ENCODE results near the gene TMEM234. TPM values are rescaled to one million over a fixed set of nuclear protein-coding genes. Genes with fewer than 3 reads are reported as not detected.

Gene TMEM234
- total and polyA plus RNA-seq, 2 of the 13 experiments (the other 11 are each of a cell fraction or from before 2014, with no cell fraction given), result 6.1 to 9.0 TPM

- peak; percentile 36; the same call in 1 of the 2 replicates for TF ChIP-seq ZHX1 (CRISPR knock-in tag; IDR thresholded peaks at IDR 0.05; ENCODE audit: low read depth)
- peak; percentile 36; the same call in 1 of the 2 replicates for TF ChIP-seq TFDP1 (CRISPR knock-in tag; IDR thresholded peaks at IDR 0.05; ENCODE audit: borderline replicate concordance)
- TF ChIP-seq, protein P1, sequence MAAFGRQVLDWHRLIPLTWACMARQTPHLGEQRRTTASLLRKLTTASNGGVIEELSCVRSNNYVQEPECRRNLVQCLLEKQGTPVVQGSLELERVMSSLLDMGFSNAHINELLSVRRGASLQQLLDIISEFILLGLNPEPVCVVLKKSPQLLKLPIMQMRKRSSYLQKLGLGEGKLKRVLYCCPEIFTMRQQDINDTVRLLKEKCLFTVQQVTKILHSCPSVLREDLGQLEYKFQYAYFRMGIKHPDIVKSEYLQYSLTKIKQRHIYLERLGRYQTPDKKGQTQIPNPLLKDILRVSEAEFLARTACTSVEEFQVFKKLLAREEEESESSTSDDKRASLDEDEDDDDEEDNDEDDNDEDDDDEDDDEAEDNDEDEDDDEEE (CRISPR knock-in tag; IDR thresholded peaks at IDR 0.05), result no peak
- TF ChIP-seq YEATS4 (CRISPR knock-in tag; IDR thresholded peaks at IDR 0.05; ENCODE audit: borderline replicate concordance), result peak; percentile 70; the same call in 1 of the 2 replicates
- TF ChIP-seq ARNTL (CRISPR knock-in tag; IDR thresholded peaks at IDR 0.05), result peak; percentile 88
- TF ChIP-seq HNRNPK (IDR thresholded peaks at IDR 0.05; ENCODE audit: low read depth, low read length, poor library complexity, severe bottlenecking), result no peak
- no peak for TF ChIP-seq MXD4 (CRISPR knock-in tag; IDR thresholded peaks at IDR 0.05)
- no peak for TF ChIP-seq POLR2AphosphoS2 (IDR thresholded peaks at IDR 0.05; ENCODE audit: low read depth, low read length)
- peak; percentile 85 for TF ChIP-seq IRF2 (CRISPR knock-in tag; IDR thresholded peaks at IDR 0.05)
- no peak for TF ChIP-seq MAFK (conservative IDR thresholded peaks at IDR 0.05 in 1 of 2, IDR thresholded peaks at IDR 0.05 in 1 of 2; ENCODE audit: low read length in 2 of 2)
- no peak for TF ChIP-seq ZSCAN31 (CRISPR knock-in tag; IDR thresholded peaks at IDR 0.05; ENCODE audit: low read depth)
- TF ChIP-seq CHD2 (IDR thresholded peaks at IDR 0.05; ENCODE audit: low read depth, low read length), result peak; percentile 72; the same call in 1 of the 2 replicates
- peak; percentile 23; the same call in 1 of the 2 replicates for TF ChIP-seq KDM5A (IDR thresholded peaks at IDR 0.05; ENCODE audit: borderline replicate concordance, low read length)
- peak; percentile 22; the same call in 1 of the 2 replicates for TF ChIP-seq GATA4 (IDR thresholded peaks at IDR 0.05; ENCODE audit: borderline replicate concordance, low read depth)
- TF ChIP-seq KDM1A (CRISPR knock-in tag; IDR thresholded peaks at IDR 0.05), result no peak; the same call in 1 of the 2 replicates
- TF ChIP-seq BCL6 (CRISPR knock-in tag; IDR thresholded peaks at IDR 0.05), result peak; percentile 78
- no peak for TF ChIP-seq PAWR (CRISPR knock-in tag; IDR thresholded peaks at IDR 0.05; ENCODE audit: borderline replicate concordance)
- TF ChIP-seq TGIF2 (CRISPR knock-in tag; IDR thresholded peaks at IDR 0.05), result no peak
- peak; percentile 52 for TF ChIP-seq ELF1 (CRISPR knock-in tag; IDR thresholded peaks at IDR 0.05)
- peak; percentile 13; the same call in 1 of the 2 replicates for TF ChIP-seq SP4 (CRISPR knock-in tag; IDR thresholded peaks at IDR 0.05)
- no peak for TF ChIP-seq ZNF674 (CRISPR knock-in tag; IDR thresholded peaks at IDR 0.05; ENCODE audit: low read depth)
- TF ChIP-seq HES4 (CRISPR knock-in tag; IDR thresholded peaks at IDR 0.05; ENCODE audit: borderline replicate concordance), result no peak
- no peak for TF ChIP-seq DR1 (CRISPR knock-in tag; IDR thresholded peaks at IDR 0.05)
- TF ChIP-seq, protein P2, sequence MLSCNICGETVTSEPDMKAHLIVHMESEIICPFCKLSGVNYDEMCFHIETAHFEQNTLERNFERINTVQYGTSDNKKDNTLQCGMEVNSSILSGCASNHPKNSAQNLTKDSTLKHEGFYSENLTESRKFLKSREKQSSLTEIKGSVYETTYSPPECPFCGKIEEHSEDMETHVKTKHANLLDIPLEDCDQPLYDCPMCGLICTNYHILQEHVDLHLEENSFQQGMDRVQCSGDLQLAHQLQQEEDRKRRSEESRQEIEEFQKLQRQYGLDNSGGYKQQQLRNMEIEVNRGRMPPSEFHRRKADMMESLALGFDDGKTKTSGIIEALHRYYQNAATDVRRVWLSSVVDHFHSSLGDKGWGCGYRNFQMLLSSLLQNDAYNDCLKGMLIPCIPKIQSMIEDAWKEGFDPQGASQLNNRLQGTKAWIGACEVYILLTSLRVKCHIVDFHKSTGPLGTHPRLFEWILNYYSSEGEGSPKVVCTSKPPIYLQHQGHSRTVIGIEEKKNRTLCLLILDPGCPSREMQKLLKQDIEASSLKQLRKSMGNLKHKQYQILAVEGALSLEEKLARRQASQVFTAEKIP (CRISPR knock-in tag; IDR thresholded peaks at IDR 0.05; ENCODE audit: borderline replicate concordance), result no peak
- TF ChIP-seq MIER2 (CRISPR knock-in tag; IDR thresholded peaks at IDR 0.05), result no peak
Observed at GRCh38 chr1:32249831-32250525, 27.8 kb upstream of the TMEM234 start (continued).
